ENCODE measurements around the gene GPR62. TPM values are rescaled to one million over a fixed set of nuclear protein-coding genes. Genes with fewer than 3 reads are reported as not detected.
A peak's percentile ranks its signal among the peaks of the same experiment; 100 is the strongest.

The GPR62 gene
- total and polyA plus RNA-seq, 2 experiments from 2014 or later = 0.10 to 0.38 TPM

GRCh38 chr3:51983578-51984268 lies 28.5 kb downstream of the GPR62 start:
- DNase-seq (ENCODE audit: low spot score) (no peak), ATAC-seq (no peak)
- Histone ChIP-seq H3K4me3 (peak overlapping the region; percentile 90), H2AFZ (peak overlapping the region; percentile 58), H4K20me1 (replicated peaks; ENCODE audit: insufficient read depth) (no peaks in the 10 kb centered on the region; the same call in 1 of the 2 replicates), H3K36me3 (ENCODE audit: insufficient read depth) (no peaks in the 10 kb centered on the region), H3K4me2 (peak overlapping the region; percentile 99), H3K27me3 (ENCODE audit: insufficient read depth) (no peaks in the 10 kb centered on the region), H3K79me2 (replicated peaks; ENCODE audit: insufficient read depth) (no peaks in the 10 kb centered on the region), H3K4me1 (ENCODE audit: insufficient read depth) (peaks cover 15% of the 10 kb centered on the region), H3K9me2 (ENCODE audit: insufficient read depth) (no peaks in the 10 kb centered on the region), H3K27ac (ENCODE audit: low read depth) (peak overlapping the region; percentile 89), H3F3A (replicated peaks; ENCODE audit: low read depth) (peaks cover 11% of the 10 kb centered on the region)
- Mint-ChIP-seq H3K4me1 (peaks cover 20% of the 10 kb centered on the region), H3K4me3 (peak overlapping the region; percentile 82), H3K27me3 (ENCODE audit: insufficient read depth, low read depth, poor library complexity) (peaks cover 16% of the 10 kb centered on the region), H3K36me3 (ENCODE audit: low read depth) (no peaks in the 10 kb centered on the region), H3K9me3 (no peaks in the 10 kb centered on the region), H3K27ac (peak overlapping the region; percentile 97)
- no peak for TF ChIP-seq ZNF331 (CRISPR knock-in tag; IDR thresholded peaks at IDR 0.05; ENCODE audit: low read depth)
- no peak for TF ChIP-seq ZNF114 (CRISPR knock-in tag; IDR thresholded peaks at IDR 0.05)
- TF ChIP-seq, protein P1, sequence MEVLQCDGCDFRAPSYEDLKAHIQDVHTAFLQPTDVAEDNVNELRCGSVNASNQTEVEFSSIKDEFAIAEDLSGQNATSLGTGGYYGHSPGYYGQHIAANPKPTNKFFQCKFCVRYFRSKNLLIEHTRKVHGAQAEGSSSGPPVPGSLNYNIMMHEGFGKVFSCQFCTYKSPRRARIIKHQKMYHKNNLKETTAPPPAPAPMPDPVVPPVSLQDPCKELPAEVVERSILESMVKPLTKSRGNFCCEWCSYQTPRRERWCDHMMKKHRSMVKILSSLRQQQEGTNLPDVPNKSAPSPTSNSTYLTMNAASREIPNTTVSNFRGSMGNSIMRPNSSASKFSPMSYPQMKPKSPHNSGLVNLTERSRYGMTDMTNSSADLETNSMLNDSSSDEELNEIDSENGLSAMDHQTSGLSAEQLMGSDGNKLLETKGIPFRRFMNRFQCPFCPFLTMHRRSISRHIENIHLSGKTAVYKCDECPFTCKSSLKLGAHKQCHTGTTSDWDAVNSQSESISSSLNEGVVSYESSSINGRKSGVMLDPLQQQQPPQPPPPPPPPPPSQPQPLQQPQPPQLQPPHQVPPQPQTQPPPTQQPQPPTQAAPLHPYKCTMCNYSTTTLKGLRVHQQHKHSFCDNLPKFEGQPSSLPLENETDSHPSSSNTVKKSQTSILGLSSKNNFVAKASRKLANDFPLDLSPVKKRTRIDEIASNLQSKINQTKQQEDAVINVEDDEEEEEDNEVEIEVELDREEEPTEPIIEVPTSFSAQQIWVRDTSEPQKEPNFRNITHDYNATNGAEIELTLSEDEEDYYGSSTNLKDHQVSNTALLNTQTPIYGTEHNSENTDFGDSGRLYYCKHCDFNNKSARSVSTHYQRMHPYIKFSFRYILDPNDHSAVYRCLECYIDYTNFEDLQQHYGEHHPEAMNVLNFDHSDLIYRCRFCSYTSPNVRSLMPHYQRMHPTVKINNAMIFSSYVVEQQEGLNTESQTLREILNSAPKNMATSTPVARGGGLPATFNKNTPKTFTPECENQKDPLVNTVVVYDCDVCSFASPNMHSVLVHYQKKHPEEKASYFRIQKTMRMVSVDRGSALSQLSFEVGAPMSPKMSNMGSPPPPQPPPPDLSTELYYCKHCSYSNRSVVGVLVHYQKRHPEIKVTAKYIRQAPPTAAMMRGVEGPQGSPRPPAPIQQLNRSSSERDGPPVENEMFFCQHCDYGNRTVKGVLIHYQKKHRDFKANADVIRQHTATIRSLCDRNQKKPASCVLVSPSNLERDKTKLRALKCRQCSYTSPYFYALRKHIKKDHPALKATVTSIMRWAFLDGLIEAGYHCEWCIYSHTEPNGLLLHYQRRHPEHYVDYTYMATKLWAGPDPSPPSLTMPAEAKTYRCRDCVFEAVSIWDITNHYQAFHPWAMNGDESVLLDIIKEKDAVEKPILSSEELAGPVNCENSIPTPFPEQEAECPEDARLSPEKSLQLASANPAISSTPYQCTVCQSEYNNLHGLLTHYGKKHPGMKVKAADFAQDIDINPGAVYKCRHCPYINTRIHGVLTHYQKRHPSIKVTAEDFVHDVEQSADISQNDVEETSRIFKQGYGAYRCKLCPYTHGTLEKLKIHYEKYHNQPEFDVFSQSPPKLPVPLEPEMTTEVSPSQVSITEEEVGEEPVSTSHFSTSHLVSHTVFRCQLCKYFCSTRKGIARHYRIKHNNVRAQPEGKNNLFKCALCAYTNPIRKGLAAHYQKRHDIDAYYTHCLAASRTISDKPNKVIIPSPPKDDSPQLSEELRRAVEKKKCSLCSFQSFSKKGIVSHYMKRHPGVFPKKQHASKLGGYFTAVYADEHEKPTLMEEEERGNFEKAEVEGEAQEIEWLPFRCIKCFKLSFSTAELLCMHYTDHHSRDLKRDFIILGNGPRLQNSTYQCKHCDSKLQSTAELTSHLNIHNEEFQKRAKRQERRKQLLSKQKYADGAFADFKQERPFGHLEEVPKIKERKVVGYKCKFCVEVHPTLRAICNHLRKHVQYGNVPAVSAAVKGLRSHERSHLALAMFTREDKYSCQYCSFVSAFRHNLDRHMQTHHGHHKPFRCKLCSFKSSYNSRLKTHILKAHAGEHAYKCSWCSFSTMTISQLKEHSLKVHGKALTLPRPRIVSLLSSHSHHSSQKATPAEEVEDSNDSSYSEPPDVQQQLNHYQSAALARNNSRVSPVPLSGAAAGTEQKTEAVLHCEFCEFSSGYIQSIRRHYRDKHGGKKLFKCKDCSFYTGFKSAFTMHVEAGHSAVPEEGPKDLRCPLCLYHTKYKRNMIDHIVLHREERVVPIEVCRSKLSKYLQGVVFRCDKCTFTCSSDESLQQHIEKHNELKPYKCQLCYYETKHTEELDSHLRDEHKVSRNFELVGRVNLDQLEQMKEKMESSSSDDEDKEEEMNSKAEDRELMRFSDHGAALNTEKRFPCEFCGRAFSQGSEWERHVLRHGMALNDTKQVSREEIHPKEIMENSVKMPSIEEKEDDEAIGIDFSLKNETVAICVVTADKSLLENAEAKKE (CRISPR knock-in tag; IDR thresholded peaks at IDR 0.05) = no peak
- TF ChIP-seq NANOG (IDR thresholded peaks at IDR 0.05; ENCODE audit: borderline replicate concordance) = no peak
- TF ChIP-seq, protein P2, sequence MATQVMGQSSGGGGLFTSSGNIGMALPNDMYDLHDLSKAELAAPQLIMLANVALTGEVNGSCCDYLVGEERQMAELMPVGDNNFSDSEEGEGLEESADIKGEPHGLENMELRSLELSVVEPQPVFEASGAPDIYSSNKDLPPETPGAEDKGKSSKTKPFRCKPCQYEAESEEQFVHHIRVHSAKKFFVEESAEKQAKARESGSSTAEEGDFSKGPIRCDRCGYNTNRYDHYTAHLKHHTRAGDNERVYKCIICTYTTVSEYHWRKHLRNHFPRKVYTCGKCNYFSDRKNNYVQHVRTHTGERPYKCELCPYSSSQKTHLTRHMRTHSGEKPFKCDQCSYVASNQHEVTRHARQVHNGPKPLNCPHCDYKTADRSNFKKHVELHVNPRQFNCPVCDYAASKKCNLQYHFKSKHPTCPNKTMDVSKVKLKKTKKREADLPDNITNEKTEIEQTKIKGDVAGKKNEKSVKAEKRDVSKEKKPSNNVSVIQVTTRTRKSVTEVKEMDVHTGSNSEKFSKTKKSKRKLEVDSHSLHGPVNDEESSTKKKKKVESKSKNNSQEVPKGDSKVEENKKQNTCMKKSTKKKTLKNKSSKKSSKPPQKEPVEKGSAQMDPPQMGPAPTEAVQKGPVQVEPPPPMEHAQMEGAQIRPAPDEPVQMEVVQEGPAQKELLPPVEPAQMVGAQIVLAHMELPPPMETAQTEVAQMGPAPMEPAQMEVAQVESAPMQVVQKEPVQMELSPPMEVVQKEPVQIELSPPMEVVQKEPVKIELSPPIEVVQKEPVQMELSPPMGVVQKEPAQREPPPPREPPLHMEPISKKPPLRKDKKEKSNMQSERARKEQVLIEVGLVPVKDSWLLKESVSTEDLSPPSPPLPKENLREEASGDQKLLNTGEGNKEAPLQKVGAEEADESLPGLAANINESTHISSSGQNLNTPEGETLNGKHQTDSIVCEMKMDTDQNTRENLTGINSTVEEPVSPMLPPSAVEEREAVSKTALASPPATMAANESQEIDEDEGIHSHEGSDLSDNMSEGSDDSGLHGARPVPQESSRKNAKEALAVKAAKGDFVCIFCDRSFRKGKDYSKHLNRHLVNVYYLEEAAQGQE (IDR thresholded peaks at IDR 0.05; ENCODE audit: unreplicated experiment) = no peak
- no peak for TF ChIP-seq CREB1 (CRISPR knock-in tag; IDR thresholded peaks at IDR 0.05; ENCODE audit: low read depth)
- TF ChIP-seq EZH2phosphoT487 (IDR thresholded peaks at IDR 0.05; ENCODE audit: unreplicated experiment) = no peak
- TF ChIP-seq CTCF (conservative IDR thresholded peaks at IDR 0.05; ENCODE audit: low read depth in 2 of 2) = no peak
- TF ChIP-seq JUNB (IDR thresholded peaks at IDR 0.05; ENCODE audit: unreplicated experiment) = no peak
- TF ChIP-seq EZH2 (IDR thresholded peaks at IDR 0.05; ENCODE audit: low read depth, unreplicated experiment) = no peak
